Colonic mucosa (tissue), 4 donors: ENCODE results near the gene CRPPA. TPM values are rescaled to one million over a fixed set of nuclear protein-coding genes. Genes with fewer than 3 reads are reported as not detected.

Experiments
- DNase-seq: peaks from one replicate; pipeline ENCODE4 v3.0.0-alpha.2; 2020
- H3K27ac ChIP-seq: fragments of 200-600 bp; one replicate; pipeline ENCODE4 v1.8.0; 2021
- H3K27me3 ChIP-seq: fragments of 200-600 bp; one replicate; pipeline ENCODE4 v1.8.0; 2021
- H3K36me3 ChIP-seq: fragments of 200-600 bp; one replicate; pipeline ENCODE4 v1.8.0; 2021
- H3K4me1 ChIP-seq: fragments of 200-600 bp; one replicate; pipeline ENCODE4 v1.8.0; 2021; ENCODE audit warnings: mild to moderate bottlenecking
- H3K4me3 ChIP-seq: fragments of 200-600 bp; one replicate; pipeline ENCODE4 v1.8.0; 2021
- H3K9ac ChIP-seq, 2 donors: one replicate each; pipeline ENCODE4 v1.7.0; 2013; ENCODE audit warnings: control low read depth in 2 of 2, low read depth in 2 of 2, low read length in 2 of 2
- H3K9me3 ChIP-seq: fragments of 200-600 bp; one replicate; pipeline ENCODE4 v1.8.0; 2021
- intact Hi-C: fragments of 100-400 bp; cut with DNase I; formaldehyde crosslinking; loops from one replicate; pipeline ENCODE4 v1.14.1; 2022
- total RNA-seq, 2 donors: library from RNA; stranded (reverse); fragmentation: NEBNext Ultra II Directional in 1 of 2; extraction: Animal tissue kit (Norgen Biotek cat#: 25700) in 1 of 2; gene quantifications; one replicate each; pipeline ENCODE4 v1.2.1, GENCODE V29; 2021
- TF ChIP-seq, protein P1 (sequence below): fragments of 200-600 bp; IDR thresholded peaks from one replicate; pipeline ENCODE4 v1.8.0; 2022; ENCODE audit warnings: antibody characterized with exemption, mild to moderate bottlenecking
- donor health status: healthy.
- donor health status: DM: no; HTN: no; CAD: no.
- donor health status: DM: no; HTN: no; CAD: no.

The CRPPA gene
- total RNA-seq, 2 donors from 2014 or later, result 1.9 to 2.4 TPM

DNA sequence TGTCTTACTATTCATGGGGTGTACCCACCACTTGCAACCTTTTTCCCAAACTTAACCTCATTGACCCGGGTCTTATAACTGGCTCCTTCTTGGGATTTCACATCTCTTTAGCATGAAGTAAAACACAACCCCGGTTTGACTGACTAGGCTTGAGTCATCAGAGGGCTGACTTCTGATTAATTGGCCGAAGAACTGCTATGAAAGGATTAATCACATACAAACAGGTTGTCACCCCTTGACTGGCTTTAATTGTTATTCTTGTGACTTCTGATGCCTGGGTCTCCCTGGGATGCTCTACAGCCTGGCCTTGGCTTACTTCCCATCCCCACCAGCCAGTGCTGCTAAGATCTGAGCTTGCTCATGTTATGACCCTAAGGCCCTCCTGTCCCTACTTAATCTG lies 8.8 kb upstream of the CRPPA start:
- Histone ChIP-seq H3K27ac (no peak overlapping the region), H3K27me3 (no peaks in the 10 kb centered on the region), H3K9me3 (no peaks in the 10 kb centered on the region), H3K9ac (no peak overlapping the region), H3K4me3 (no peak overlapping the region), H3K36me3 (no peaks in the 10 kb centered on the region), H3K4me1 (no peaks in the 10 kb centered on the region)
- no peak for DNase-seq
- intact Hi-C loops, result loop anchor here (5.0 kb wide), 1 partner anchor 132 kb away; no protein-coding TSS in a partner anchor
- TF ChIP-seq, protein P1, sequence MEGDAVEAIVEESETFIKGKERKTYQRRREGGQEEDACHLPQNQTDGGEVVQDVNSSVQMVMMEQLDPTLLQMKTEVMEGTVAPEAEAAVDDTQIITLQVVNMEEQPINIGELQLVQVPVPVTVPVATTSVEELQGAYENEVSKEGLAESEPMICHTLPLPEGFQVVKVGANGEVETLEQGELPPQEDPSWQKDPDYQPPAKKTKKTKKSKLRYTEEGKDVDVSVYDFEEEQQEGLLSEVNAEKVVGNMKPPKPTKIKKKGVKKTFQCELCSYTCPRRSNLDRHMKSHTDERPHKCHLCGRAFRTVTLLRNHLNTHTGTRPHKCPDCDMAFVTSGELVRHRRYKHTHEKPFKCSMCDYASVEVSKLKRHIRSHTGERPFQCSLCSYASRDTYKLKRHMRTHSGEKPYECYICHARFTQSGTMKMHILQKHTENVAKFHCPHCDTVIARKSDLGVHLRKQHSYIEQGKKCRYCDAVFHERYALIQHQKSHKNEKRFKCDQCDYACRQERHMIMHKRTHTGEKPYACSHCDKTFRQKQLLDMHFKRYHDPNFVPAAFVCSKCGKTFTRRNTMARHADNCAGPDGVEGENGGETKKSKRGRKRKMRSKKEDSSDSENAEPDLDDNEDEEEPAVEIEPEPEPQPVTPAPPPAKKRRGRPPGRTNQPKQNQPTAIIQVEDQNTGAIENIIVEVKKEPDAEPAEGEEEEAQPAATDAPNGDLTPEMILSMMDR, result no peak

DNA sequence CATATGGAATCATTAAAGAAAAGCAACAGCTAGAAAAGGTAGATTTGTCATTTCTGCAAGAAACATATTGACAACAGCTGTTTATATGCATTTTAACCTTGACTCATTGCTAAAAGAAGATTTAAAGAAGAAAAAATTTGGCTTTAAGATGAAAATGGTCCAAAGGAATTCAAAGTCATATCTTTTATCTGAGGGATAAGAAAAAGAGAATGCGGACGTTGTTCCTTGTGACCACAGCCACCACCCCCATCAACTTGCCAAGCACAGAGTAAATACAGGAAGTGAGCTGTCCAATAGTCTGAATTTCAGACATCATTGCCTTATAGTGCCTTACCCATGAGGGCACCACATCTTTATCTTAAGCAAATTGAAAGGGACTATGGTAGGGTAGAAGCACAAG lies 7.3 kb upstream of the CRPPA start:
- H3K36me3 ChIP-seq, result no peaks in the 10 kb centered on the region
- intact Hi-C loops, result loop anchor here (10.0 kb wide), 1 partner anchor 344 kb away; no protein-coding TSS in a partner anchor

GRCh38 chr7:16428182-16428581 lies 6.8 kb upstream of the CRPPA start:
- Histone ChIP-seq H3K36me3 (no peaks in the 10 kb centered on the region), H3K27me3 (no peaks in the 10 kb centered on the region), H3K27ac (no peak overlapping the region), H3K4me1 (no peaks in the 10 kb centered on the region), H3K9me3 (no peaks in the 10 kb centered on the region), H3K9ac (no peak overlapping the region), H3K4me3 (no peak overlapping the region)
- intact Hi-C loops, result loop anchor here (10.0 kb wide), 1 partner anchor 343 kb away; no protein-coding TSS in a partner anchor
- TF ChIP-seq, protein P1, result no peak
- no peak for DNase-seq

More for the DNA sequence above, 7.3 kb upstream of the CRPPA start:
- no peaks in the 10 kb centered on the region for H3K9me3 ChIP-seq
- H3K4me3 ChIP-seq, result no peak overlapping the region
- H3K27me3 ChIP-seq, result no peaks in the 10 kb centered on the region
- no peak overlapping the region for H3K27ac ChIP-seq
- no peak overlapping the region for H3K9ac ChIP-seq
- peak; percentile 46 for DNase-seq
- H3K4me1 ChIP-seq, result no peaks in the 10 kb centered on the region
- TF ChIP-seq, protein P1, result no peak

DNA sequence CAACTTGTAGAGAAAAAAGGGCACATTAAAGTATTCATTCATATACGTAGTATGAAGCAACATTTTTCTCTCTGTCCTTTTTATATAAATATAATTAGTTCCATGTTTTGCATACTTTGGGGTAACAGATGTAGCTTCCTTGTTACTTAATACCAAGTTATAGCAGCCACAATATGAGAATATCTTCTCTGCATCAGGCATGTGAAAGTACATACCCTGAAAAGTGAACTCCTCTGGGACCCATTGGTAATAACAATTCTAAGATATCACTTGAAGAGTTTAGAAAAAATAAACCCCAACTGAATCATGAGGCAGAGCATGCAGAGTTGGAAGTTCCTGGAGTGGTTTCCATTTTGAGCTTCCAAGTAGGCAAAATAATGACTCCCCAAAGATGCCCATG lies 2.4 kb upstream of the CRPPA start:
- Histone ChIP-seq H3K36me3 (no peaks in the 10 kb centered on the region), H3K4me1 (peaks cover 5% of the 10 kb centered on the region), H3K9ac (no peak overlapping the region), H3K27me3 (no peaks in the 10 kb centered on the region), H3K4me3 (no peak overlapping the region), H3K9me3 (no peaks in the 10 kb centered on the region), H3K27ac (no peak overlapping the region)
- intact Hi-C loops, result loop anchor here (10.0 kb wide), 1 partner anchor 339 kb away; no protein-coding TSS in a partner anchor
- no peak for DNase-seq
- TF ChIP-seq, protein P1, result no peak

GRCh38 chr7:16422917-16423316 lies 1.6 kb upstream of the CRPPA start:
- intact Hi-C loops, result loop anchor here (10.0 kb wide), 1 partner anchor 338 kb away; no protein-coding TSS in a partner anchor
- H3K36me3 ChIP-seq, result no peaks in the 10 kb centered on the region
- TF ChIP-seq, protein P1, result no peak
- no peak overlapping the region for H3K27ac ChIP-seq
- no peak for DNase-seq
- H3K9ac ChIP-seq, result no peak overlapping the region
- H3K9me3 ChIP-seq, result no peaks in the 10 kb centered on the region
- peaks cover 5% of the 10 kb centered on the region for H3K4me1 ChIP-seq
- H3K4me3 ChIP-seq, result no peak overlapping the region
- H3K27me3 ChIP-seq, result no peaks in the 10 kb centered on the region
